WTC11 (cell line): Measurements from ENCODE around the gene ZDHHC14.

Source experiments
- CTCF ChIP-seq: fragments of 200-600 bp; IDR thresholded peaks from 2 replicates; pipeline ENCODE4 v1.8.0; 2022; ENCODE audit warnings: antibody characterized with exemption
- E2F1 ChIP-seq: sonication (generic); formaldehyde crosslinking; IDR thresholded peaks from 2 replicates; pipeline ENCODE4 v1.8.0; 2022; ENCODE audit warnings: mild to moderate bottlenecking, missing genetic modification reagents
- ETV6 ChIP-seq: sonication (generic); formaldehyde crosslinking; IDR thresholded peaks from 2 replicates; pipeline ENCODE4 v1.8.1; 2022; ENCODE audit warnings: mild to moderate bottlenecking, missing genetic modification reagents
- HMGXB4 ChIP-seq: sonication (generic); formaldehyde crosslinking; IDR thresholded peaks from 2 replicates; pipeline ENCODE4 v1.8.1; 2023; ENCODE audit warnings: mild to moderate bottlenecking, moderate library complexity, missing genetic modification reagents
- SP1 ChIP-seq: sonication (generic); formaldehyde crosslinking; conservative IDR thresholded peaks from 2 replicates; pipeline ENCODE4 v1.8.1; 2022; ENCODE audit warnings: missing genetic modification reagents
- TCF7 ChIP-seq: sonication (generic); formaldehyde crosslinking; IDR thresholded peaks from 2 replicates; pipeline ENCODE4 v1.8.0; 2022; ENCODE audit warnings: mild to moderate bottlenecking, low read depth, missing genetic modification reagents, moderate library complexity
- ZNF138 ChIP-seq: sonication (generic); formaldehyde crosslinking; conservative IDR thresholded peaks from 2 replicates; pipeline ENCODE4 v1.8.1; 2022; ENCODE audit warnings: mild to moderate bottlenecking, moderate library complexity, missing genetic modification reagents
- ZNF423 ChIP-seq: fragments of 250-450 bp; sonication (Bioruptor Pico); IDR thresholded peaks from 2 replicates; pipeline ENCODE4 v2.1.2; 2022; ENCODE audit warnings: mild to moderate bottlenecking, moderate library complexity
- ZNF512 ChIP-seq: sonication (generic); formaldehyde crosslinking; IDR thresholded peaks from 2 replicates; pipeline ENCODE4 v1.8.1; 2022; ENCODE audit warnings: missing genetic modification reagents, borderline replicate concordance
- TF ChIP-seq, protein P1 (sequence below): sonication (generic); formaldehyde crosslinking; conservative IDR thresholded peaks from 2 replicates; pipeline ENCODE4 v1.8.1; 2023; ENCODE audit warnings: mild to moderate bottlenecking, low read depth, missing genetic modification reagents, moderate library complexity

- TF ChIP-seq ZNF423 (CRISPR knock-in tag) (no peak), CTCF (no peak), HMGXB4 (no peak), ETV6 (CRISPR knock-in tag) (no peak), E2F1 (CRISPR knock-in tag) (no peak), ZNF138 (no peak), SP1 (no peak), ZNF512 (no peak), TCF7 (no peak)
- TF ChIP-seq, protein P1, sequence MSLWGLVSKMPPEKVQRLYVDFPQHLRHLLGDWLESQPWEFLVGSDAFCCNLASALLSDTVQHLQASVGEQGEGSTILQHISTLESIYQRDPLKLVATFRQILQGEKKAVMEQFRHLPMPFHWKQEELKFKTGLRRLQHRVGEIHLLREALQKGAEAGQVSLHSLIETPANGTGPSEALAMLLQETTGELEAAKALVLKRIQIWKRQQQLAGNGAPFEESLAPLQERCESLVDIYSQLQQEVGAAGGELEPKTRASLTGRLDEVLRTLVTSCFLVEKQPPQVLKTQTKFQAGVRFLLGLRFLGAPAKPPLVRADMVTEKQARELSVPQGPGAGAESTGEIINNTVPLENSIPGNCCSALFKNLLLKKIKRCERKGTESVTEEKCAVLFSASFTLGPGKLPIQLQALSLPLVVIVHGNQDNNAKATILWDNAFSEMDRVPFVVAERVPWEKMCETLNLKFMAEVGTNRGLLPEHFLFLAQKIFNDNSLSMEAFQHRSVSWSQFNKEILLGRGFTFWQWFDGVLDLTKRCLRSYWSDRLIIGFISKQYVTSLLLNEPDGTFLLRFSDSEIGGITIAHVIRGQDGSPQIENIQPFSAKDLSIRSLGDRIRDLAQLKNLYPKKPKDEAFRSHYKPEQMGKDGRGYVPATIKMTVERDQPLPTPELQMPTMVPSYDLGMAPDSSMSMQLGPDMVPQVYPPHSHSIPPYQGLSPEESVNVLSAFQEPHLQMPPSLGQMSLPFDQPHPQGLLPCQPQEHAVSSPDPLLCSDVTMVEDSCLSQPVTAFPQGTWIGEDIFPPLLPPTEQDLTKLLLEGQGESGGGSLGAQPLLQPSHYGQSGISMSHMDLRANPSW (CRISPR knock-in tag) = no peak
Observed at GRCh38 chr6:157343732-157344131, 37.3 kb upstream of the ZDHHC14 start.
